ENCODE measurements around the gene AATK. TPM values are rescaled to one million over a fixed set of nuclear protein-coding genes. Genes with fewer than 3 reads are reported as not detected.

AATK gene
- total and polyA plus RNA-seq, 4 donors = 9.6 to 54.6 (median 23.7) TPM

DNA sequence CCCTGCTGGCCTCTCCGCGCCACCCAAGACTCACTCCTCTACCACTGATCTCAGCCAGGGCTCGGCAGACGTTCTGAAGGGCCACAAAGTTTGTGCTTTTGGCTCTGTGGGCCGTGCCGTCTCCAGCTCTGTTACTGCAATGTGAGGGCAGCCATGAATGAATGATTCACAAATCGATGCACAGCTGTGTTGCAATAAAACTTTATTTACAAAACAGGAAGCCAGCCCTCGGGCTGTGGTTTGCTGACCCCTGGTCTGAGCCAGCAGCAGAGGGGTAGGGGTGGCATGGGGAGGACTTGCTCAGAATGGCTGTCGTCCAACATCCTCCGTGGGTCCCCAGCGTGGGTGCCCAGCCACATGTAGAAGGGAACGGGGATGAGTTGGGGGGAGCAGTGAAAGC is 63.7 kb downstream of the AATK start:
- DNase-seq (no peak), ATAC-seq (ENCODE audit: insufficient read depth, low FRiP score) (no peak)
- Histone ChIP-seq H3K27me3 (ENCODE audit: control insufficient read depth in 3 of 3, insufficient read depth in 3 of 3, low read length in 2 of 3) (no peaks in the 10 kb centered on the region), H3K27ac (ENCODE audit: low read depth in 1 of 2, low read length in 1 of 2) (no peak overlapping the region), H3K9ac (ENCODE audit: insufficient read depth in 1 of 2, low read length in 2 of 2) (no peak overlapping the region), H3K36me3 (ENCODE audit: control insufficient read depth in 4 of 4, insufficient read depth in 4 of 4, low read length in 4 of 4) (peaks cover 0 to 69% (median 1%) of the 10 kb centered on the region in 4 donors), H3K4me3 (no peak overlapping the region), H3K9me3 (ENCODE audit: control insufficient read depth in 4 of 4, insufficient read depth in 3 of 4, low read length in 3 of 4) (no peaks in the 10 kb centered on the region), H3K4me1 (ENCODE audit: control insufficient read depth in 5 of 5, insufficient read depth in 5 of 5, low read length in 5 of 5) (peaks cover 0 to 5% (median 0%) of the 10 kb centered on the region in 5 donors)
- 70 to 87% methylated on average over 12 of the region's 12 CpGs for WGBS, 2 donors
- no peak for TF ChIP-seq CTCF (IDR thresholded peaks at IDR 0.05; ENCODE audit: control extremely low read depth, extremely low read depth)

GRCh38 chr17:81101614-81102306 is 64.3 kb downstream of the AATK start:
- H3K9me3 ChIP-seq (ENCODE audit: control insufficient read depth in 4 of 4, insufficient read depth in 3 of 4, low read length in 3 of 4) = no peaks in the 10 kb centered on the region
- peaks cover 0 to 10% (median 6%) of the 10 kb centered on the region in 5 donors for H3K4me1 ChIP-seq (ENCODE audit: control insufficient read depth in 5 of 5, insufficient read depth in 5 of 5, low read length in 5 of 5)
- TF ChIP-seq CTCF (IDR thresholded peaks at IDR 0.05; ENCODE audit: control extremely low read depth, extremely low read depth) = peak; percentile 100
- H3K36me3 ChIP-seq (ENCODE audit: control insufficient read depth in 4 of 4, insufficient read depth in 4 of 4, low read length in 4 of 4) = peaks cover 0 to 63% (median 1%) of the 10 kb centered on the region in 4 donors
- DNase-seq (peak; percentile 69 to 87 (median 77)), ATAC-seq (ENCODE audit: insufficient read depth, low FRiP score) (peak; percentile 82)
- H3K9ac ChIP-seq (ENCODE audit: insufficient read depth in 1 of 2, low read length in 2 of 2) = no peak overlapping the region
- WGBS, 2 donors = 43 to 52% methylated on average over 32 to 33 of the region's 33 CpGs
- H3K4me3 ChIP-seq = no peak overlapping the region
- no peak overlapping the region for H3K27ac ChIP-seq (ENCODE audit: low read depth in 1 of 2, low read length in 1 of 2)
- no peaks in the 10 kb centered on the region for H3K27me3 ChIP-seq (ENCODE audit: control insufficient read depth in 3 of 3, insufficient read depth in 3 of 3, low read length in 2 of 3)

DNA sequence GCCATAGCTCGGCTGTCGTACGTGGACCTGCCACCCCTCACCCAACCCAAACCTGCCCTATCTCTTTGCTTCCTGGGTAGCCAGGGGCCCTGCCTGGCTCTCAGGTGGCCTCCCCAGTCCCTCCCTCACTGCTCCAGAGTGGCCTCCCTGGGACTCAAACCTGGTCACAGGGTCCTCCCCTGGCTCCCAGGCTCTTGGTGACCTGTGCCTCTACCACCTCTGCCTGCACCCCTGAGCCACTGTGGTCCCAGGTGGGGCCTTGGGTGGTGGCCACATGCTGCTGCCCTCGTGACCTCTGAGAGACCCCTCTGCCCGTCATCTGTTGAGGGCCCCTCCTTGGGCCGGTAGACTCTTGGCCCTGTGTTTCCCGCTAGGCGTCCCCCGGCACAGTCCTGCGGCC is 65.4 kb downstream of the AATK start:
- no peak overlapping the region for H3K27ac ChIP-seq (ENCODE audit: low read depth in 1 of 2, low read length in 1 of 2)

More for the DNA sequence above, 65.4 kb downstream of the AATK start:
- 89 to 93% methylated on average over 10 of the region's 10 CpGs for WGBS, 2 donors
- no peaks in the 10 kb centered on the region for H3K27me3 ChIP-seq (ENCODE audit: control insufficient read depth in 3 of 3, insufficient read depth in 3 of 3, low read length in 2 of 3)
- ATAC-seq (ENCODE audit: insufficient read depth, low FRiP score) (no peak), DNase-seq (no peak)
- TF ChIP-seq CTCF (IDR thresholded peaks at IDR 0.05; ENCODE audit: control extremely low read depth, extremely low read depth) = no peak
- no peaks in the 10 kb centered on the region for H3K9me3 ChIP-seq (ENCODE audit: control insufficient read depth in 4 of 4, insufficient read depth in 3 of 4, low read length in 3 of 4)
- no peak overlapping the region for H3K9ac ChIP-seq (ENCODE audit: insufficient read depth in 1 of 2, low read length in 2 of 2)
- H3K4me1 ChIP-seq (ENCODE audit: control insufficient read depth in 5 of 5, insufficient read depth in 5 of 5, low read length in 5 of 5) = peaks cover 0 to 11% (median 7%) of the 10 kb centered on the region in 5 donors
- H3K36me3 ChIP-seq (ENCODE audit: control insufficient read depth in 4 of 4, insufficient read depth in 4 of 4, low read length in 4 of 4) = peaks cover 0 to 55% (median 1%) of the 10 kb centered on the region in 4 donors
- no peak overlapping the region for H3K4me3 ChIP-seq
